Stomach (tissue), 4 donors: ENCODE measurements around the gene FAS.

Experiments
- CTCF ChIP-seq, 7 experiments: fragments of 450-650 bp in 4 of 7; fragments of 200-600 bp in 3 of 7; sonication (generic) in 3 of 7; IDR thresholded peaks; one replicate each; pipeline ENCODE4 v1.5.1; 2016 to 2019; ENCODE audit warnings: antibody characterized with exemption in 7 of 7, control low read depth in 2 of 7, mild to moderate bottlenecking in 1 of 7
- POLR2A ChIP-seq, 4 donors: fragments of 450-650 bp; IDR thresholded peaks; one replicate each; pipeline ENCODE4 v1.6.1; 2016; ENCODE audit warnings: antibody characterized with exemption in 4 of 4, control low read depth in 2 of 4, mild to moderate bottlenecking in 1 of 4, moderate library complexity in 1 of 4
- POLR2AphosphoS5 ChIP-seq, 3 donors: sonication (generic); formaldehyde crosslinking; IDR thresholded peaks; one replicate each; pipeline ENCODE4 v1.6.1; 2016; ENCODE audit warnings: antibody characterized with exemption in 3 of 3

GRCh38 chr10:89025453-89025852 is 34.9 kb downstream of the FAS start:
- TF ChIP-seq CTCF (IDR thresholded peaks at IDR 0.05) (no peak), POLR2A (IDR thresholded peaks at IDR 0.05) (no peak), POLR2AphosphoS5 (IDR thresholded peaks at IDR 0.05) (no peak)
